ENCODE data around the gene LMNTD2.

GRCh38 chr11:559712-560304, 730 bp downstream of the LMNTD2 start:
- TF ChIP-seq EZH2 (IDR thresholded peaks at IDR 0.05) (no peak), POLR2AphosphoS5 (IDR thresholded peaks at IDR 0.05; ENCODE audit: borderline replicate concordance, low read depth, low read length) (no peak), FOXP2 (optimal IDR thresholded peaks at IDR 0.05; ENCODE audit: control extremely low read depth, extremely low read length, insufficient read depth) (no peak)
